Neural progenitor cell (in vitro differentiated cells): ENCODE results near the gene HOXA11.

Experiments
- CTCF ChIP-seq: fragments of 200-600 bp; sonication (generic); IDR thresholded peaks from 2 replicates; pipeline ENCODE4 v1.5.1; 2017; ENCODE audit warnings: antibody characterized with exemption, mild to moderate bottlenecking
- EZH2 ChIP-seq: fragments of 200-600 bp; sonication (generic); IDR thresholded peaks from 2 replicates; pipeline ENCODE4 v1.6.1; 2017; ENCODE audit warnings: antibody characterized with exemption, mild to moderate bottlenecking, moderate library complexity
- EZH2phosphoT487 ChIP-seq: fragments of 200-600 bp; sonication (generic); IDR thresholded peaks from 2 replicates; pipeline ENCODE4 v1.6.1; 2017; ENCODE audit warnings: antibody characterized with exemption

- no peak for TF ChIP-seq CTCF
- TF ChIP-seq EZH2, result peak; percentile 58
- no peak for TF ChIP-seq EZH2phosphoT487
Measured at GRCh38 chr7:27220440-27220955, 35.5 kb upstream of the HOXA11 start.
